ENCODE measurements around the gene TEX101.
A peak's percentile ranks its signal among the peaks of the same experiment; 100 is the strongest.

TEX101 gene

GRCh38 chr19:43445426-43445825 lies 30.7 kb downstream of the TEX101 start:
- FAIRE-seq (no peak), DNase-seq (ENCODE audit: low spot score) (no peak)

- FAIRE-seq: no peak
- DNase-seq (ENCODE audit: low spot score): peak; percentile 76
Measured at GRCh38 chr19:43446746-43447489, 32.2 kb downstream of the TEX101 start.

- FAIRE-seq (no peak), DNase-seq (ENCODE audit: low spot score) (no peak)
Measured at GRCh38 chr19:43447655-43448054, 33.0 kb downstream of the TEX101 start.

DNA sequence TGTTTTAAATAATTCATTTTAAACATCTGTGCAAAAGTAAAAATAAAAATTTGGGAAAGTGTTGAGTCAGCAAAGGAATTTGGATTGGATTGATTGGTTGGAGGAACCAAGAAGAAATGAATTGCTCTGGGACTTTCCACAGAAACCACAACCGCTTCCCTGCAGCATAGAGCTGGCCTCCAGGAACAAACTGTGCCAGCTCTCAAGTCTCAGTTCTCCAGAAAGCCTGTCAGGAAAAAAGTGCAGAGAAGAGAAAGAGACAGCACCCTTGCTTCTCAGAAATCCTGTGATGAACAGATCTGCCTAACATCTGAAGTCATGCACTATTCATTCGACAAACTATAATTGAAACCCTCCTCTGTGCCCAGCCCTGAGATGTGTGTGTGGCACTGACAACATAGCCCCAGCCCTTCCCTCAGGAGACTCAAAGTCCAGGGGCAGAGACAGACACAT lies 35.9 kb downstream of the TEX101 start:
- DNase-seq (ENCODE audit: low spot score) (no peak), FAIRE-seq (no peak)

DNA sequence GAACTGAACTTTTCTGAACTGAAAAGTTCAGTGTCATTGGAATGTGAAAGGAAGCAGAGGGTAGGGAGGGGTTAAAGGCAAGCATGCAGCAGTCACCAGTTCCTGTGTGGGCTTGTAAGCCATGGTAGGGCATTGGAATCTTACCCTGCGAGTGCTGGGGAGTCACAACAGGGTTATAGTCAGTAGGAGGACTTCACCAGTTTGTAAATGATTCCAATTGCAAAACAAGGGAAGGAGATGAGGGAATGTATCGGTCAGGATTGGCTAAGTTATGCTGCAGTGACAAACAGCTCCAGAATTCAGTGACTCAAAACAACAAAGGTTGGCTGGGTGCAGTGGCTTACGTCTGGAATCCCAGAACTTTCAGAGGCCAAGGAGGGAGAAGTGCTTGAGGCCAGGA lies 37.9 kb downstream of the TEX101 start:
- no peak for DNase-seq (ENCODE audit: low spot score)
- no peak for FAIRE-seq

DNA sequence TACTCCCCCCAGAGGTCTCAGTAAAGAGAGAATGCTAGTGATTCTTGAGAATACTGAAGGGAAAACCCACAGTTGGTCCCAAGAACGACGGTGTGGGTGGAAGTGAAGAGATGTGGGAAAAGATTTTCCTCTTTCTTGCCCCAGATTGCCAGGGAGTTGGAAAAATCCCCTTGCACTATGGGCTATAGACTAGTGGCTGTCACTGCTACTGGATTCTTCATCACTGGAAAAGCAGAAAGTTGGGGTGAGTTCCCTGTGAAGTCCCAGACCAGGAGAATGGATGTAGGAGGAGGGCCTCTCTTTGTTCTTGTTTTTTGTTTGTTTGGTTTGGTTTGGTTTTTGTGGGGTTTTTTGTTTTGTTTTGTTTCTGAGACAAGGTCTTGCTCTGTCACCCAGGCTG lies 39.3 kb downstream of the TEX101 start:
- FAIRE-seq: no peak
- no peak for DNase-seq (ENCODE audit: low spot score)

DNA sequence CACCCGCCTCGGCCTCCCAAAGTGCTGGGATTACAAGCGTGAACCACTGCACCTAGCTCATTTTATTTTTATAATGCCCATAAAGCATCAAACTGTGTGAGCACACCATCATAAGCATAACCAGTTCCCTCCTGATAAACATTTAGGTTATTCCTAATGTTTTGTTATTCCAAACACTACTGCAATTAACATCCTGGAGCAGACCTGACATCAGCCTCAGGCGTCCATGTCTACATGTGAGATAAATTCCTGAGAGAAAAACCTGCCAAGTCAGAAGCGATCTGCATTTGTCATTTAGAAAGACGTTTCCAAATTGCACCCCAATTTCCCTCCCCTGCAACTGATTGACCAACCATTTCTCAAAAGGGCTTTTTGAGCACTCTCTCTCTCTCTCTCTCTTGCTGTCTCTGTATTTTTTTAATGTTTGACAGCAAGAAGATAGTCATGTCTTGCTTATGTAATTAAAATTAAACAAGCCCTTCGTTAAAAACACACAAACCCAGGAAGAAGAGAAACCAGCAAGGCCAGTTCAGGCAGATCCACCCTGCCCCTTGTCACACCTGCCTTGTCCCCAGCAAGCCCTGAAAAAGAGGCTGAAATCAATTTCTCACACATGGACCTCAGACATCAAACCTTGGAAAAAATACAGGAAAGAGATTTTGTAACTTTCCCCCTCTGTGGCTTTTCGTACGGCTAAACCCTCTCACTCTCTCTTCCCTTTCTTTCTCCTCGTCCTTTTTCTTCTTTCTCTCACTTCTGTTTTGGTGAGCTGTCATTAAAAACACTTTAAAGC lies 40.8 kb downstream of the TEX101 start:
- no peak for FAIRE-seq
- DNase-seq (ENCODE audit: low spot score): no peak

- no peak for DNase-seq (ENCODE audit: low spot score)
- FAIRE-seq: no peak
Measured at GRCh38 chr19:43457809-43458208, 43.1 kb downstream of the TEX101 start.

DNA sequence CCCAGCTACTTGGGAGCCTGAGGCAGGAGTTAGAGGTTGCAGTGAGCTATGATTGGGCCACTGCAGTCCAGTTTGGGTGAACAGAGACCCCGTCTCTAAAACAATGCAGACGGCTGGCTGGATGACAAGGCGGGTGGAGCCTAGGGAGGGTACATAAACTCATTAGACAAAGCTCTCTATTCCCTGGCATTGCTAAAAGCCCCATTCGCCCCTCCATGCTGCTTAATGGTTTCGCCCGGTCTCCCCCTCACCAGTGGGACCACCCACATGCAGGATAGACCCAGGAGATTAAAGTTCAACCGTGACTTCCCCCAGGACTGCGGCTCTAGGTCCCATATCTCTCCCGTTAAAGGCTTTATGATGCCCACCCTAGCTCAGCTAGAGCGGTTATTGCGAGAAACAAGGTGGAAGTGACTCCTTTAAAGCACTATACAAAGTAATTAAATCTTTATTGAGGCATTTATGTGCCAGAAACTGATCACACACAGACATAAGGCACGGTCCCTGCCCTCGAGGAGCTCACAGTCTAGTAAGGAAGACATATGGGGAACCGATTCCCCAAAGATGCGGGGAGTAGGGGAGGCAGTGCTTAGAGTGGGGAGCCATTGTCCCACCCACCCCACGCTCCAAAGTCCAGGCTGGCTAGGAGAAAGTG lies 45.8 kb downstream of the TEX101 start:
- DNase-seq (ENCODE audit: low spot score): no peak
- no peak for FAIRE-seq

DNA sequence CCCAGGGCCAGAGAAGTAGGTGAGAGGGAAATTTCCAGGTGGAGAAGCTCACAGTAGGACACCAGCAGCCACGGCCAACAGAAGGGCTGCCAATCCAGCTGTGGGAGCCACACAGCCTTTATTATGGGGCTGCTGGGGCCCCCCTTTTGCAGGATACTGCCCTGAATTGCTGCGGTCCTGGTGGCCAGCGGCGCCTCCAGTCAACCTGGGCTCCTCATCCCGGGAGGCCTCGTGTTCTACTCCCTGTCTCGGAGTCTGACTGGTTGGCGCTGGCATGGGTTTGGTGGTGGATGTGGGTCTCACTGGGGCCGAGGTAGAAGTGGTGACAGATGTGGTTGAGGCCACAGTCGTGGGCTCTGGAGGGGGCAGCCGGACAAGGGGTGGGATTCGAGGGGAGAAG lies 46.6 kb downstream of the TEX101 start:
- no peak for FAIRE-seq
- DNase-seq (ENCODE audit: low spot score): no peak

DNA sequence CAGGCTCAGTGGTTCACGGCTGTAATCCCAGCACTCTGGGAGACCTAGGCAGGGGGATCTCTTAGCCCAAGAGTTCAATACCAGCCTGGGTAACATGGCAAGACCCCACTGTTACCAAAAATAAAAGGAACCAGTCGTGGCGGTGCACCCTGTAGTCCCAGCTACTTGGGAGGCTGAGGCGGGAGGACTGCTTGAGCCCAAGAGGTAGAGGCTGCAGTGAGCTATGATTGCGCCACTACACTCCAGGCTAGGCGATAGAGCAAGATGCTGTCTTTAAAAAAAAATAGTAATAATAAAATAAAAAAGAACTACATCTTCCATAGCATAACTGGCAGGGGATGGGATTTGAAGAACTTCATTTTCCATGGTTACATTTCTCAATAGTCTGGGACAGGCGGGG lies 47.7 kb downstream of the TEX101 start:
- no peak for DNase-seq (ENCODE audit: low spot score)
- no peak for FAIRE-seq

DNA sequence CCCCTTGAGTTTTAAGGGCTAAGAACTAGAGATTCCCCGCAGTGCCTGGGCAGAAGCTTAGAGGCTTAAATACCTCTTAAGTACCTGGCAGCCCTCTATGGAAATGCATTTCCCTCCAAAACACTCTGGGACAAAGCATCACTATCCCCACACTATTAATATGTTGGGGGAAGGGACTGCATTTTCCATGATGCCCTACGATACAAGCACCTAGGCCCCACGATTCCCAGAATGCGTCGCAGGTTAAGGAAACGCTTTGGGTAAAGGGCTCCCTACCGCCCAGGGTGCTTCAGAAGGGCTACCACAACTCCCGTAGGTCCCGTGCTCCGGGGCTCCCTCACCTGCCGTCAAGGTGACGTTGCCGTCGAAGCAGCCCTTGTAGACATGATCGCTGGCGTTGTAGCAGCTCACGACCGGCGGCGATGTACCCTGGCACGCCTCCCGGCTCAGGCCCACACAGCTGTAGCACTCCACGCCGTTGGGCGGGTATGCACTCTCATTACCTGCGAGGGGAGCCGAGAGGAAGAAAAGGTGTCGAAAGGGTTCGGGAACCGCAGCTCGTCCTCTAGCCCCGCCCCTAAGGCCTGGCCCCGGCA lies 48.2 kb downstream of the TEX101 start:
- DNase-seq (ENCODE audit: low spot score): no peak
- no peak for FAIRE-seq

GRCh38 chr19:43463381-43464133 lies 48.9 kb downstream of the TEX101 start:
- DNase-seq (ENCODE audit: low spot score) (peak; percentile 98), FAIRE-seq (peak; percentile 20)

GRCh38 chr19:43464134-43464775 lies 49.6 kb downstream of the TEX101 start:
- no peak for FAIRE-seq
- DNase-seq (ENCODE audit: low spot score): peak; percentile 77

DNA sequence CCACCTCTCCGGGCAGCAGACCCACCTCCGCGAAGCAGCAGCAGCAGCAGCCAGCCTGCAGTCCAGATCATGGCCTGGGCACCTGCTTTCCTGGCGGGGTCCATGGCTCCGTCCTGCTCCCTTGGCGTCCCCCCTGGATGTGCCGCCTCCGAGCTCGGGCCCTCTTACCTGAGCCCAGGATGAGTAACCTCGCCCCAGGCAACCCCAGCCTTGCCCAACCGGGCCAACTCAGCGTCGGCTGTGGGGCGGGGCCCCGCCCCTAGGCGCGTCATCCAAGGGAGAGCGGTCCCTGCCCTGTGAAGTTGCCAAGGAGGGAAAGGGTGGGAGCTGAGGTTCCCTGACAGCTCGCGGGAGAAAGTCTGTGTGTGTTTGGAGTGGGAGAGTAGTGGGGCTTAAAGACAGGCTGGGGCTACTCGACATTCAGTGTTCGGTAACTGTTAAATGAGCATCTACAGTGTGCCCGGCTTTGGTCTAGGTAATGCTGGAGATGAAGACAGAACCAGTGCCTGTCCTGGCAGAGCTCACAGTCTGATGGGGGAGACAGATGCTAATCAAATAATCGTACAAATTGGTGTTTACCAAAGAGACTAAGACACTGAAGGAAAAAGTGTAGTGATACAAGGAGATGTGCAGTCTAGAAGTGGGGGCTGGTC lies 50.9 kb downstream of the TEX101 start, which contains the start of gene LYPD3:
LYPD3 (minus strand) TSS at position 141 of the 653 bp plus-strand sequence; CDS start at position 104, 37 bp downstream.
- no peak for DNase-seq (ENCODE audit: low spot score)
- FAIRE-seq: no peak

- no peak for FAIRE-seq
Measured at GRCh38 chr19:43466793-43467192, 52.1 kb downstream of the TEX101 start.

DNA sequence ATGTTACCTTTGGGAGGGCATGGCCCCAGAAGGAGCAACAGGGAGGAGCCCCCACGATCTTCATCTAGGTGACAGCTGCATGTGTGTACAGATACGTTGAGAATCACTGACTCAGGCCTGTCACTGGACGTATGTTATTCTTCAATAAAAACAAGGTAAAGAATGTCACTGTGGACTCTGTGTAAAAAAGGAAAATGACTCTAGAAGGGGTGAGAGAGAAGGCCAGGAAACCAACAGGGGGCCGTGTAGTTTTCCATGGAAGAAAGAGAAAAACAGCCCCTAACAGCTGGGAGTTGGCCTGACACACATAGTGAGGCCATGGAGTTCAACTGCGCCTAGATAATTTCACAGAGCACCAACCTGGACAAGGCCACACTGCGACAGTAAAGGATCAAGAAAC lies 52.6 kb downstream of the TEX101 start:
- DNase-seq (ENCODE audit: low spot score): no peak
- no peak for FAIRE-seq

More at GRCh38 chr19:43466793-43467192, 52.1 kb downstream of the TEX101 start:
- DNase-seq (ENCODE audit: low spot score): no peak

GRCh38 chr19:43467730-43468129 lies 53.0 kb downstream of the TEX101 start:
- no peak for FAIRE-seq

More at GRCh38 chr19:43467730-43468129, 53.0 kb downstream of the TEX101 start:
- DNase-seq (ENCODE audit: low spot score): peak; percentile 38
